Neural crest cell (in vitro differentiated cells): ENCODE results near the gene KLF14. TPM values are rescaled to one million over a fixed set of nuclear protein-coding genes. Genes with fewer than 3 reads are reported as not detected.

Source experiments
- DNase-seq: peaks from one replicate; pipeline ENCODE4 v3.0.0; 2021; ENCODE audit warnings: low read depth, mixed read lengths, low spot score
- H3K27ac Mint-ChIP-seq: one replicate; pipeline ENCODE4 v1.8.0; 2021; ENCODE audit warnings: mild to moderate bottlenecking, mixed read lengths; ENCODE audit not compliant: unreplicated experiment
- H3K27me3 Mint-ChIP-seq: 2 replicates; pipeline ENCODE4 v1.8.0; 2021; ENCODE audit warnings: low read depth, mild to moderate bottlenecking, mixed read lengths
- H3K36me3 Mint-ChIP-seq: 2 replicates; pipeline ENCODE4 v1.8.0; 2021; ENCODE audit warnings: low read depth, mild to moderate bottlenecking, mixed read lengths
- H3K4me1 Mint-ChIP-seq: 2 replicates; pipeline ENCODE4 v1.8.0; 2021; ENCODE audit warnings: mixed read lengths
- H3K4me3 Mint-ChIP-seq: one replicate; pipeline ENCODE4 v1.8.0; 2021; ENCODE audit warnings: mild to moderate bottlenecking, mixed read lengths
- H3K9me3 Mint-ChIP-seq: 2 replicates; pipeline ENCODE4 v1.8.0; 2021; ENCODE audit warnings: mixed read lengths
- CTCF ChIP-seq: fragments of 200-600 bp; sonication (generic); conservative IDR thresholded peaks from 2 replicates; pipeline ENCODE4 v1.5.0; 2021; ENCODE audit warnings: antibody characterized with exemption, mild to moderate bottlenecking
- total RNA-seq: library from RNA; stranded (reverse); gene quantifications from 2 replicates; pipeline ENCODE4 v1.2.1, GENCODE V29; 2021

KLF14 gene
- total RNA-seq, 1 donor from 2014 or later = not detected

GRCh38 chr7:130758429-130759056 is 24.5 kb upstream of the KLF14 start:
- no peak overlapping the region for H3K27ac Mint-ChIP-seq
- no peak for DNase-seq

GRCh38 chr7:130756316-130756715 is 22.3 kb upstream of the KLF14 start:
- H3K4me3 Mint-ChIP-seq = no peak overlapping the region
- DNase-seq = no peak
- no peak for TF ChIP-seq CTCF
- H3K27me3 Mint-ChIP-seq = peaks cover 21% of the 10 kb centered on the region
- H3K27ac Mint-ChIP-seq = no peak overlapping the region
- no peaks in the 10 kb centered on the region for H3K36me3 Mint-ChIP-seq
- no peaks in the 10 kb centered on the region for H3K9me3 Mint-ChIP-seq
- H3K4me1 Mint-ChIP-seq = no peaks in the 10 kb centered on the region

More at GRCh38 chr7:130758429-130759056, 24.5 kb upstream of the KLF14 start:
- H3K9me3 Mint-ChIP-seq = no peaks in the 10 kb centered on the region
- peaks cover 14% of the 10 kb centered on the region for H3K27me3 Mint-ChIP-seq
- peak; percentile 92 for TF ChIP-seq CTCF
- no peaks in the 10 kb centered on the region for H3K4me1 Mint-ChIP-seq
- no peak overlapping the region for H3K4me3 Mint-ChIP-seq
- H3K36me3 Mint-ChIP-seq = no peaks in the 10 kb centered on the region

GRCh38 chr7:130752424-130752823 is 18.4 kb upstream of the KLF14 start:
- no peaks in the 10 kb centered on the region for H3K9me3 Mint-ChIP-seq
- H3K4me3 Mint-ChIP-seq = no peak overlapping the region
- TF ChIP-seq CTCF = no peak
- no peak for DNase-seq
- H3K4me1 Mint-ChIP-seq = no peaks in the 10 kb centered on the region
- no peaks in the 10 kb centered on the region for H3K36me3 Mint-ChIP-seq
- H3K27me3 Mint-ChIP-seq = peaks cover 44% of the 10 kb centered on the region
- H3K27ac Mint-ChIP-seq = no peak overlapping the region

- no peak for TF ChIP-seq CTCF
- no peak overlapping the region for H3K4me3 Mint-ChIP-seq
- H3K36me3 Mint-ChIP-seq = no peaks in the 10 kb centered on the region
- no peaks in the 10 kb centered on the region for H3K9me3 Mint-ChIP-seq
- peaks cover 57% of the 10 kb centered on the region for H3K27me3 Mint-ChIP-seq
- H3K4me1 Mint-ChIP-seq = no peaks in the 10 kb centered on the region
- no peak for DNase-seq
- H3K27ac Mint-ChIP-seq = no peak overlapping the region
Measured at GRCh38 chr7:130750755-130751154, 16.7 kb upstream of the KLF14 start.

- H3K4me3 Mint-ChIP-seq = no peak overlapping the region
- no peaks in the 10 kb centered on the region for H3K36me3 Mint-ChIP-seq
- no peaks in the 10 kb centered on the region for H3K9me3 Mint-ChIP-seq
- H3K27ac Mint-ChIP-seq = no peak overlapping the region
- peaks cover 71% of the 10 kb centered on the region for H3K27me3 Mint-ChIP-seq
- no peaks in the 10 kb centered on the region for H3K4me1 Mint-ChIP-seq
- DNase-seq = no peak
- no peak for TF ChIP-seq CTCF
Measured at GRCh38 chr7:130748531-130749389, 14.8 kb upstream of the KLF14 start.
